HG03378 (cell line): ENCODE data around the gene EXTL2.
"Not testable (repeated sequence)": the region's sequence is repeated elsewhere in the genome, so short reads cannot be mapped to it uniquely, and the experiment has no call there.

Experiments
- ATAC-seq: cut with Tn5 transposase; IDR thresholded peaks from one replicate; pipeline ENCODE4 v1.9.1; 2021; ENCODE audit warnings: mild to moderate bottlenecking, moderate library complexity; ENCODE audit not compliant: unreplicated experiment

EXTL2 gene

GRCh38 chr1:100861379-100861778 lies 33.3 kb downstream of the EXTL2 start:
- ATAC-seq, result no peak

- no peak for ATAC-seq
Measured at GRCh38 chr1:100860397-100860991, 34.1 kb downstream of the EXTL2 start.

- not testable (repeated sequence) for ATAC-seq
Measured at GRCh38 chr1:100855116-100855515, 39.5 kb downstream of the EXTL2 start.

GRCh38 chr1:100852976-100853375 lies 41.7 kb downstream of the EXTL2 start:
- ATAC-seq, result no peak

GRCh38 chr1:100851726-100852125 lies 42.9 kb downstream of the EXTL2 start:
- ATAC-seq, result no peak

GRCh38 chr1:100847361-100848082 lies 47.1 kb downstream of the EXTL2 start:
- no peak for ATAC-seq

- not testable (repeated sequence) for ATAC-seq
Measured at GRCh38 chr1:100843160-100843559, 51.5 kb downstream of the EXTL2 start.

- no peak for ATAC-seq
Measured at GRCh38 chr1:100835866-100836842, 58.5 kb downstream of the EXTL2 start.

GRCh38 chr1:100834777-100835660 lies 59.6 kb downstream of the EXTL2 start:
- no peak for ATAC-seq

- no peak for ATAC-seq
Measured at GRCh38 chr1:100832694-100833428, 61.8 kb downstream of the EXTL2 start.

GRCh38 chr1:100825666-100826065 lies 69.0 kb downstream of the EXTL2 start:
- ATAC-seq, result not testable (repeated sequence)
